VCaP (cell line): ENCODE data around the gene KCNE3.

Source experiments
- H3K27ac ChIP-seq: fragments of 450-650 bp; 2 replicates; pipeline ENCODE4 v1.5.1; 2017
- TF ChIP-seq, protein P1 (sequence below): fragments of 450-650 bp; conservative IDR thresholded peaks from 2 replicates; pipeline ENCODE4 v1.5.1; 2017; ENCODE audit warnings: mild to moderate bottlenecking, moderate library complexity

The KCNE3 gene

DNA sequence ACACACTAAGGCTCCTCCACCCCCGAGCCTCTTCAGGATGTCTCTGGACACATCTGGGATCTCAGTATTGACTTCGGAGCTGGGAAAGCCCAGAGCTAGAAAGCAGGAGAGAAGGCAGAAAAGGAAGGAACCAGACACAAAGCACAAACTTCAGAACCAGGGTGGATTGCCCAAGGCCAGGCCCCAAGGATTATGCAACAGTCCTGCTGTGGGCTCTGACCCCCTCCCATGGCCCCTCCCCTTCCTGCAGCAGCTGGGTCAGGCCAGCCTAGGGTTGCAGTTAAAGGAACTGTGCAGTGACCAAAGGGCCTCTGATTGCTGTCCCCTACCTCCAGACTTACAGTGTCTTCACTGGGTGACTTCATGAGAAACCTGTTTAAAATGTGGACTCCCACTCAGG is 5.3 kb downstream of the KCNE3 start:
- TF ChIP-seq, protein P1, sequence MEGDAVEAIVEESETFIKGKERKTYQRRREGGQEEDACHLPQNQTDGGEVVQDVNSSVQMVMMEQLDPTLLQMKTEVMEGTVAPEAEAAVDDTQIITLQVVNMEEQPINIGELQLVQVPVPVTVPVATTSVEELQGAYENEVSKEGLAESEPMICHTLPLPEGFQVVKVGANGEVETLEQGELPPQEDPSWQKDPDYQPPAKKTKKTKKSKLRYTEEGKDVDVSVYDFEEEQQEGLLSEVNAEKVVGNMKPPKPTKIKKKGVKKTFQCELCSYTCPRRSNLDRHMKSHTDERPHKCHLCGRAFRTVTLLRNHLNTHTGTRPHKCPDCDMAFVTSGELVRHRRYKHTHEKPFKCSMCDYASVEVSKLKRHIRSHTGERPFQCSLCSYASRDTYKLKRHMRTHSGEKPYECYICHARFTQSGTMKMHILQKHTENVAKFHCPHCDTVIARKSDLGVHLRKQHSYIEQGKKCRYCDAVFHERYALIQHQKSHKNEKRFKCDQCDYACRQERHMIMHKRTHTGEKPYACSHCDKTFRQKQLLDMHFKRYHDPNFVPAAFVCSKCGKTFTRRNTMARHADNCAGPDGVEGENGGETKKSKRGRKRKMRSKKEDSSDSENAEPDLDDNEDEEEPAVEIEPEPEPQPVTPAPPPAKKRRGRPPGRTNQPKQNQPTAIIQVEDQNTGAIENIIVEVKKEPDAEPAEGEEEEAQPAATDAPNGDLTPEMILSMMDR: no peak
- no peak overlapping the region for H3K27ac ChIP-seq

DNA sequence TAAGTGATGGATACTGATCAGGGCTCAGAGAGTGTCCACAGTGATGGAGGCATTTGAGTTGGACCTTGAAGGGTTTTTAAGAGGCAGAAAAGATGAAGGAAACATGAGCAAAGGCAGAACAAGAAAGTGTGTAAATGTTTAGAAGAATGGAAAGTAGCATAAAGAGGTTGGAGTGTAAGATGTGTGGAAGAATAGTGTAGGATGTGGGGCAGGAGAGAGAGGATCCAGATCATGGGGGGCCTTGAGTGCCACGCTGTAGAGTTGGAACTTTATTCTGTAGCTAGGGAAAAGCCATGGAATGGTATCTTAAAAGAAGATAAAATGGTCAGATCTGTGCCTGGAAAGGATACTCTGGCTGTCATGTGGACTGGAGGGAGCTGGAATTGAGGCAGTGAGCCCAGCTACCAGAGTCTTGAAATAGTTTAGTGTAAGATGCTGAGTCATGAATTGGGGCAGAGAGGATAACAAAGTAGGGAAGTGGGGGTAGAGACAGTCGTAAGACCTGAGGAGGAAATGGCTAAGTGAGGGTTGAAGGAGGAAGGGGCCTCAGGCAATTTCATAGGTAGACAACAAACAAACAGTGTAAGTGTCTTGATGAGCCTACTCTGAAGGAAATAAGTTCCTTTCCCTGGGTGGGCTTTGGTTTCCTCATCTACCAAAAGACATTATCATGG is 6.7 kb downstream of the KCNE3 start:
- H3K27ac ChIP-seq: no peak overlapping the region
- TF ChIP-seq, protein P1: no peak

DNA sequence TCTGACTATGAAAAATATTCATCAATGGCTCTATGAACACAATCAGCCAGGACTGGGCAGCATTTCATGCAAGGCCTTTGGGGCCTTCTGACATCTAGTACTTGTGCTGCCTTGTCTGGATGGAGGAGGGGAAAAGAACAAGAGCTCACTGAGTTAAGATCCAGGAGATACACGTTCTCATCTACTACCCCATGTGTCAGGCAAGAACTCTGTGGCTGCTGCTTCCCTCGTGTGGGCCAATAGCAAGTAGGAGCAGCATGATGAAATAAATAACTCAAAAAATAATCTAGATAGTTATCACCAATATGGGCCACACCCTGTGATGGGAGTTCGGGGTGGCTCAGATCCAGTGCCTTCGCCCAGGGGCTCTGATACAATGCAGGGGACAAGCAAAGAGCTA is 7.3 kb downstream of the KCNE3 start:
- TF ChIP-seq, protein P1: no peak
- no peak overlapping the region for H3K27ac ChIP-seq

DNA sequence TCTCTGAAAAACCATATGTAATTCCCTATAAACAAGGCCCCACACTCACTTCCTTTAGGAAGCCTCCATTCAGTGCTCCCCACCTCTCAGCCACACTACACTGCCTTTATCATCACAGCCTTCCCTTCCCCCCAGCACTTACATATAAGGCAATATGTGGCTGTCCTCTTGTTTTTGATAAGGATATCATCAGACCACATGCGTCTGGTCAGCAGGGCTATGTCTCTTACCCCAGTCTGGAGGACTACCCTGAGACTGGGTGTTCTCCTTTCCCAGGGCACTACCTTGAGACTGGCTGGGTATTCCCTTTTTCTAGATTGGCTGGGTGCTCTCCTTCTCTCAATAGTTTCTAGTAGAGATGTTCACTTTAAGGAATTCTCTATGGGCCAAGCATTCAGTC is 7.8 kb downstream of the KCNE3 start:
- TF ChIP-seq, protein P1: no peak
- H3K27ac ChIP-seq: no peak overlapping the region

DNA sequence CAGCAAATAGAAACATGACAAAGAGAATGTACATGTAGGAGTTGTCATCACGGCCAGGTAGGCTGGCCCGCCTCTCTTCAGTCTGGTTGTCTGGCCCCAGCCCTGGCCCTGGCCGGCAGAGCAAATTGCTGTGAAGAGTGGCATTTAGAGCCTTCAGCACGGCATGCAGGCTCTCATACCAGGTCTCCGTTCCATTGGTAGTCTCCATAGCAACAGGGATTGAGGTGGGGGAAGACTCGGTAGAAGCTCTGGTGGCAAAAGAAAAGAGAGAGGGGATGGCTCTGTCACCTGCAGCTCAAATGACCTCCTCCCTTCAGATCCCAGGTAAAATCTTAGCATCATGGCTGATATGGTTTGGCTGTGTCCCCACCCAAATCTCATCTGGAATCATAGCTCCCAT is 10.0 kb downstream of the KCNE3 start:
- TF ChIP-seq, protein P1: no peak
- H3K27ac ChIP-seq: no peak overlapping the region

DNA sequence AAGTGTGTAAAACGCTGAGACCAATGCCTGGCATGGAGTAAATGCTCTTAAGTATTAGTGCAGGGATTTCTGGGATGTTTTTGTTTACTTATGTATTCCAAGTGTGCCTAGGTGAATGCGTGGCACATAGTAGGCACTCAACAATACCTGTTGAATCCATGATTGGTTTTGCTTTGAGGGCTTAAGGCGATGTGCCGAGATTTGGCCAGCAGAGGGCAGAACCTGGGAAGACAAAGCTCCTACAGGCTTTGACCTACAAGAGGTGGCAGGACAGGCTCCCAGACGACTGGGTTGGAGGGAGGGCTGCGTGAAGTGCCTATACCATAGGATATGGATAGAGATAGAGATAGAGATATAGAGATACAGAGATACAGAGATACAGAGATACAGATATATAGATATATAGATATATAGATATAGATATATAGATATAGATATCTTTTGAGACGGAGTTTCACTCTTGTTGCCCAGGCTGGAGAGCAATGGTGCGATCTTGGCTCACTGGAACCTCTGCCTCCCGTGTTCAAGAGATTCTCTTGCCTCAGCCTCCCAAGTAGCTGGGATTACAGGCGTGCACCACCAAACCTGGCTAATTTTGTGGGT is 13.9 kb downstream of the KCNE3 start:
- TF ChIP-seq, protein P1: peak; percentile 95
- H3K27ac ChIP-seq: no peak overlapping the region

DNA sequence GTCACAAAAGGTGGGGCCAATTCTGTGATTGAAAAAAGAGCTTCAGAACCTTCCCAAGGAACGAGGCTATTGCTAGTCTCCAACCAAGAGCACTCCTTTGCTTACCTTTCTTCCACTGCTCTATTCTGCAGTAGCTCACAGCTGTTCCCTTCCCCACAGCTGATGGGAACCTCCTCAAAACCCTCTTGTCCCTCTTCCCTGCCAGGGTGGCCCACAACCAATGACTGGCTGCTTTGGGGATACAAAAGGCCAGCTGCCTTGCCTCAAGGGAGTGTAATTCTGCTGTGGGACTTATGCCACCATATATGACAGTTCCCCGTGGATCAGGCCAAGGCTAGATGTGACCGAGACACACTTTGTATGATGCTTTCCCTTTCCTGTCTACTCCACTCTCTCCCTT is 15.0 kb downstream of the KCNE3 start:
- H3K27ac ChIP-seq: no peak overlapping the region
- TF ChIP-seq, protein P1: no peak
